Measurements from ENCODE around the gene XIAP. TPM values are rescaled to one million over a fixed set of nuclear protein-coding genes. Genes with fewer than 3 reads are reported as not detected.
A peak's percentile ranks its signal among the peaks of the same experiment; 100 is the strongest.
"Not testable (repeated sequence)": the region's sequence is repeated elsewhere in the genome, so short reads cannot be mapped to it uniquely, and the experiment has no call there.

XIAP gene
- polyA plus RNA-seq, 1 experiment: 18.6 TPM

- TF ChIP-seq, protein P1, sequence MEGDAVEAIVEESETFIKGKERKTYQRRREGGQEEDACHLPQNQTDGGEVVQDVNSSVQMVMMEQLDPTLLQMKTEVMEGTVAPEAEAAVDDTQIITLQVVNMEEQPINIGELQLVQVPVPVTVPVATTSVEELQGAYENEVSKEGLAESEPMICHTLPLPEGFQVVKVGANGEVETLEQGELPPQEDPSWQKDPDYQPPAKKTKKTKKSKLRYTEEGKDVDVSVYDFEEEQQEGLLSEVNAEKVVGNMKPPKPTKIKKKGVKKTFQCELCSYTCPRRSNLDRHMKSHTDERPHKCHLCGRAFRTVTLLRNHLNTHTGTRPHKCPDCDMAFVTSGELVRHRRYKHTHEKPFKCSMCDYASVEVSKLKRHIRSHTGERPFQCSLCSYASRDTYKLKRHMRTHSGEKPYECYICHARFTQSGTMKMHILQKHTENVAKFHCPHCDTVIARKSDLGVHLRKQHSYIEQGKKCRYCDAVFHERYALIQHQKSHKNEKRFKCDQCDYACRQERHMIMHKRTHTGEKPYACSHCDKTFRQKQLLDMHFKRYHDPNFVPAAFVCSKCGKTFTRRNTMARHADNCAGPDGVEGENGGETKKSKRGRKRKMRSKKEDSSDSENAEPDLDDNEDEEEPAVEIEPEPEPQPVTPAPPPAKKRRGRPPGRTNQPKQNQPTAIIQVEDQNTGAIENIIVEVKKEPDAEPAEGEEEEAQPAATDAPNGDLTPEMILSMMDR (IDR thresholded peaks at IDR 0.05; ENCODE audit: low read depth, low read length): no peak
- DNase-seq (ENCODE audit: low read depth, low spot score): peak; percentile 52
- Histone ChIP-seq H3K4me3 (ENCODE audit: low read depth, low read length) (no peak overlapping the region), H3K9me3 (ENCODE audit: control insufficient read depth, insufficient read depth, low read length) (no peaks in the 10 kb centered on the region), H3K27ac (ENCODE audit: low read depth, low read length) (no peak overlapping the region), H3K27me3 (ENCODE audit: control insufficient read depth, insufficient read depth, low read length) (no peaks in the 10 kb centered on the region)
- CTCF ChIA-PET: interaction anchor here (0.6 kb wide), 1 partner anchor 9 kb away, joined by 4 read pairs; no protein-coding TSS in a partner anchor
- POLR2A ChIA-PET: interaction anchor here (0.9 kb wide), 1 partner anchor 39 kb away, joined by 3 read pairs; no protein-coding TSS in a partner anchor
Observed at GRCh38 chrX:123920105-123920785, 60.4 kb downstream of the XIAP start.

DNA sequence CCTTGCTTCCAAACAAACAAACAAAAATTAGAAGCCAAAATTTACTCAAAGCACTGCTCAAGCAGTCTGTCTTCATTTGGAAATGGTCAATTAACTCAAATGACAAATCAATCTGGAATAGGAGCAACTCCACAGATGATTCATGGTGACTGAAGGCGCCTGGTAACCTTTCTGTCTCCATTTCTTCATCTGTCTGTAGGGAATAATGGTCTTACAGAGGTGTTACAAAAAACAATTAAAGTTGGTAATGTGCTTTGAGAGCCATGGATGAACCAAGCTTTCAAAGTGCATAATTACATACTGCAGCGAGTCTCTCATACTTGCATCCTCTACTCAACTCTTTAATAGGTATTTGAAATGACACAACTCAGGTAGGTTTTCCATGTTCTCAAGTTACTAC, 63.4 kb downstream of the XIAP start:
- TF ChIP-seq, protein P1 (IDR thresholded peaks at IDR 0.05; ENCODE audit: low read depth, low read length): no peak
- Histone ChIP-seq H3K9me3 (ENCODE audit: control insufficient read depth, insufficient read depth, low read length) (no peaks in the 10 kb centered on the region), H3K27me3 (ENCODE audit: control insufficient read depth, insufficient read depth, low read length) (no peaks in the 10 kb centered on the region), H3K4me3 (ENCODE audit: low read depth, low read length) (no peak overlapping the region), H3K27ac (ENCODE audit: low read depth, low read length) (no peak overlapping the region)
- ChIA-PET CTCF (no interaction called here), POLR2A (interaction anchor here (0.6 kb wide), 1 partner anchor 289 kb away, joined by 9 read pairs; no protein-coding TSS in a partner anchor)
- DNase-seq (ENCODE audit: low read depth, low spot score): no peak

DNA sequence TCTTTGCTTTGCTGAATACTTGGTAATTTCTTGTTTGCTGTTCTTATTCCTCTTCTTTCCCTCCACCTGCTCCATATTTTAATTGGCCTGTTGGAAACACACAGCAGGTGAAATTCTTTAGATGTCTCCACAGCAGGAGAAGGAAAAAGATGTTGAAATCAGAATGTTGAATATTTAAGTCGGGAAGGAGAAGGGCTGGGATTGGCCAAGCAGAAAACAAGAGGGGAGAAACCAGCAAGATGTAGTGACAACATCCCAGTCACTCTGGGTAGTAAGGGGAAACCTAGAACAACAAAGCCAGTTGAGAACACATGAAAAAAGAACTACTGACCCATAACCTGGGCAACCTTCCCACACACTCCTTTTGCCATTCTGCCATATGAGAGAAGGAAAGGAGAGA, 64.3 kb downstream of the XIAP start:
- H3K27ac ChIP-seq (ENCODE audit: low read depth, low read length): no peak overlapping the region
- DNase-seq (ENCODE audit: low read depth, low spot score): no peak
- TF ChIP-seq, protein P1 (IDR thresholded peaks at IDR 0.05; ENCODE audit: low read depth, low read length): no peak
- CTCF ChIA-PET: no interaction called here
- POLR2A ChIA-PET: no interaction called here
- no peak overlapping the region for H3K4me3 ChIP-seq (ENCODE audit: low read depth, low read length)
- no peaks in the 10 kb centered on the region for H3K9me3 ChIP-seq (ENCODE audit: control insufficient read depth, insufficient read depth, low read length)
- H3K27me3 ChIP-seq (ENCODE audit: control insufficient read depth, insufficient read depth, low read length): no peaks in the 10 kb centered on the region

- Histone ChIP-seq H3K27ac (ENCODE audit: low read depth, low read length) (no peak overlapping the region), H3K4me3 (ENCODE audit: low read depth, low read length) (no peak overlapping the region), H3K27me3 (ENCODE audit: control insufficient read depth, insufficient read depth, low read length) (no peaks in the 10 kb centered on the region), H3K9me3 (ENCODE audit: control insufficient read depth, insufficient read depth, low read length) (peaks cover 3% of the 10 kb centered on the region; the same call in 1 of the 2 replicates)
- TF ChIP-seq, protein P1 (IDR thresholded peaks at IDR 0.05; ENCODE audit: low read depth, low read length): no peak
- ChIA-PET CTCF (no interaction called here), POLR2A (no interaction called here)
- DNase-seq (ENCODE audit: low read depth, low spot score): no peak
Observed at GRCh38 chrX:123927845-123928244, 68.0 kb downstream of the XIAP start.

- H3K27ac ChIP-seq (ENCODE audit: low read depth, low read length); POLR2A ChIA-PET; H3K4me3 ChIP-seq (ENCODE audit: low read depth, low read length); DNase-seq (ENCODE audit: low read depth, low spot score); H3K9me3 ChIP-seq (ENCODE audit: control insufficient read depth, insufficient read depth, low read length); H3K27me3 ChIP-seq (ENCODE audit: control insufficient read depth, insufficient read depth, low read length); CTCF ChIA-PET: not testable (repeated sequence)
Observed at GRCh38 chrX:123932055-123932454, 72.2 kb downstream of the XIAP start.
